H9 (cell line): Measurements from ENCODE around the gene BCL7B. TPM values are rescaled to one million over a fixed set of nuclear protein-coding genes. Genes with fewer than 3 reads are reported as not detected.

Experiments
- DNase-seq: peaks from one replicate; pipeline ENCODE4 v3.0.0-alpha.2; 2017
- H2AFZ ChIP-seq: one replicate; pipeline ENCODE4 v1.6.1; 2013; ENCODE audit warnings: mild to moderate bottlenecking, low read length, control low read depth, moderate library complexity
- H2AK5ac ChIP-seq: 2 replicates; pipeline ENCODE4 v1.6.1; 2013; ENCODE audit warnings: low read length, control low read depth, mixed read lengths; ENCODE audit not compliant: insufficient read length
- H2BK120ac ChIP-seq: one replicate; pipeline ENCODE4 v1.6.1; 2013; ENCODE audit warnings: low read depth, mild to moderate bottlenecking, low read length, control low read depth, inconsistent platforms; ENCODE audit not compliant: poor library complexity, severe bottlenecking
- H2BK12ac ChIP-seq: 2 replicates; pipeline ENCODE4 v1.6.1; 2013; ENCODE audit warnings: low read length, control low read depth, mixed read lengths, low read depth; ENCODE audit not compliant: insufficient read length
- H2BK15ac ChIP-seq: 2 replicates; pipeline ENCODE4 v1.6.1; 2013; ENCODE audit warnings: low read depth, low read length, control low read depth
- H2BK20ac ChIP-seq: one replicate; pipeline ENCODE4 v1.6.1; 2013; ENCODE audit warnings: low read depth, mild to moderate bottlenecking, low read length, control low read depth, inconsistent platforms; ENCODE audit not compliant: poor library complexity, severe bottlenecking
- H2BK5ac ChIP-seq: 2 replicates; pipeline ENCODE4 v1.6.1; 2013; ENCODE audit warnings: low read length, control low read depth, mixed read lengths; ENCODE audit not compliant: insufficient read length
- H3K14ac ChIP-seq: 2 replicates; pipeline ENCODE4 v1.6.1; 2013; ENCODE audit warnings: low read length, control low read depth; ENCODE audit not compliant: insufficient read depth
- H3K18ac ChIP-seq: 2 replicates; pipeline ENCODE4 v1.6.1; 2013; ENCODE audit warnings: low read depth, mild to moderate bottlenecking, mixed read lengths, low read length, control low read depth; ENCODE audit not compliant: insufficient read length
- H3K23ac ChIP-seq: 2 replicates; pipeline ENCODE4 v1.6.1; 2013; ENCODE audit warnings: low read length, control low read depth, mixed read lengths, low read depth; ENCODE audit not compliant: insufficient read length
- H3K23me2 ChIP-seq: 2 replicates; pipeline ENCODE4 v1.6.1; 2013; ENCODE audit warnings: low read depth, mild to moderate bottlenecking, mixed read lengths, low read length, control low read depth; ENCODE audit not compliant: insufficient read length, poor library complexity, severe bottlenecking
- H3K27ac ChIP-seq: 2 replicates; pipeline ENCODE4 v1.5.1; 2013; ENCODE audit warnings: low read length, control low read depth, mixed read lengths, low read depth; ENCODE audit not compliant: insufficient read length
- H3K27me3 ChIP-seq: 2 replicates; pipeline ENCODE4 v1.6.1; 2013; ENCODE audit warnings: low read length, control low read depth, inconsistent platforms; ENCODE audit not compliant: insufficient read depth
- H3K4ac ChIP-seq: 2 replicates; pipeline ENCODE4 v1.6.1; 2013; ENCODE audit warnings: low read depth, mild to moderate bottlenecking, control low read depth, inconsistent platforms, low read length, moderate library complexity
- H3K4me1 ChIP-seq: 2 replicates; pipeline ENCODE4 v1.6.1; 2013; ENCODE audit warnings: low read length, control low read depth, inconsistent platforms; ENCODE audit not compliant: insufficient read depth
- H3K4me2 ChIP-seq: 2 replicates; pipeline ENCODE4 v1.6.1; 2013; ENCODE audit warnings: low read length, control low read depth, mixed read lengths; ENCODE audit not compliant: insufficient read length, insufficient read depth
- H3K56ac ChIP-seq: 2 replicates; pipeline ENCODE4 v1.6.1; 2013; ENCODE audit warnings: low read depth, mild to moderate bottlenecking, mixed read lengths, low read length, control low read depth; ENCODE audit not compliant: insufficient read length
- H3K79me1 ChIP-seq: 2 replicates; pipeline ENCODE4 v1.6.1; 2013; ENCODE audit warnings: low read depth, mild to moderate bottlenecking, moderate library complexity, low read length, control low read depth, inconsistent platforms; ENCODE audit not compliant: insufficient read depth, poor library complexity, severe bottlenecking
- H3K79me2 ChIP-seq: 2 replicates; pipeline ENCODE4 v1.6.1; 2013; ENCODE audit warnings: low read length, control low read depth, inconsistent platforms; ENCODE audit not compliant: insufficient read depth
- H3K9ac ChIP-seq: 2 replicates; pipeline ENCODE4 v1.6.1; 2013; ENCODE audit warnings: low read length, control low read depth, mixed read lengths; ENCODE audit not compliant: insufficient read length; ENCODE audit errors: extremely low read depth
- H3K9me3 ChIP-seq: one replicate; pipeline ENCODE4 v1.6.1; 2013; ENCODE audit warnings: low read depth, low read length, inconsistent platforms; ENCODE audit not compliant: control insufficient read depth
- H3T11ph ChIP-seq: one replicate; pipeline ENCODE4 v1.6.1; 2013; ENCODE audit warnings: mild to moderate bottlenecking, low read length, control low read depth, inconsistent platforms
- H4K20me1 ChIP-seq: one replicate; pipeline ENCODE4 v1.6.1; 2013; ENCODE audit not compliant: control insufficient read depth, insufficient read length, insufficient read depth
- H4K5ac ChIP-seq: 2 replicates; pipeline ENCODE4 v1.6.1; 2013; ENCODE audit warnings: low read depth, mild to moderate bottlenecking, mixed read lengths, low read length, control low read depth; ENCODE audit not compliant: insufficient read length
- H4K8ac ChIP-seq: replicated peaks from 2 replicates; pipeline ENCODE4 v1.6.1; 2013; ENCODE audit warnings: low read length, control low read depth, mixed read lengths, low read depth; ENCODE audit not compliant: insufficient read length
- H4K91ac ChIP-seq: 2 replicates; pipeline ENCODE4 v1.6.1; 2013; ENCODE audit warnings: low read depth, mild to moderate bottlenecking, moderate library complexity, mixed read lengths, low read length, control low read depth; ENCODE audit not compliant: insufficient read length
- H3K27ac Mint-ChIP-seq, 3 experiments: 2 replicates in 2 of 3; 3 replicates in 1 of 3; pipeline ENCODE4 v1.8.0; 2020 to 2021; ENCODE audit warnings: mixed read lengths in 3 of 3, mild to moderate bottlenecking in 1 of 3, moderate library complexity in 1 of 3
- H3K27me3 Mint-ChIP-seq: 2 replicates; pipeline ENCODE4 v1.8.0; 2021; ENCODE audit warnings: low read depth, mild to moderate bottlenecking, moderate library complexity, mixed read lengths
- H3K36me3 Mint-ChIP-seq, 3 experiments: 2 replicates in 2 of 3; 3 replicates in 1 of 3; pipeline ENCODE4 v1.8.0; 2020 to 2021; ENCODE audit warnings: low read depth in 3 of 3, mixed read lengths in 3 of 3; ENCODE audit not compliant: insufficient read depth in 1 of 3
- H3K4me1 Mint-ChIP-seq, 2 experiments: 2 replicates each; pipeline ENCODE4 v1.8.0; 2020; ENCODE audit warnings: mixed read lengths in 2 of 2
- H3K4me3 Mint-ChIP-seq, 2 experiments: 2 replicates in 1 of 2; 3 replicates in 1 of 2; pipeline ENCODE4 v1.8.0; 2020 to 2021; ENCODE audit warnings: mild to moderate bottlenecking in 2 of 2, mixed read lengths in 2 of 2, moderate library complexity in 1 of 2
- H3K9me3 Mint-ChIP-seq, 2 experiments: 2 replicates in 1 of 2; 3 replicates in 1 of 2; pipeline ENCODE4 v1.8.0; 2020; ENCODE audit warnings: mild to moderate bottlenecking in 2 of 2, mixed read lengths in 2 of 2, moderate library complexity in 1 of 2
- whole genome bisulfite sequencing: extraction: QIAGEN DNeasy Blood & Tissue Kit; methylation state at CpG from one replicate; pipeline ENCODE4 v1.1.7; 2013; ENCODE audit warnings: missing lambda C conversion rate, low lambda C conversion rate, mixed read lengths; ENCODE audit not compliant: insufficient read length; ENCODE audit errors: extremely low coverage; 5-methylcytosine and 5-hydroxymethylcytosine counted together
- total RNA-seq: library from RNA; stranded (reverse); gene quantifications from 2 replicates; pipeline ENCODE4 v1.2.1, GENCODE V29; 2021
- TF ChIP-seq, protein P1 (sequence below): fragments of 200-600 bp; sonication (generic); conservative IDR thresholded peaks from 3 replicates; pipeline ENCODE4 v1.8.0; 2021; ENCODE audit warnings: antibody characterized with exemption, mild to moderate bottlenecking

BCL7B gene
- total RNA-seq, 1 experiment from 2014 or later = 48.9 TPM

GRCh38 chr7:73503229-73503628 lies 54.3 kb downstream of the BCL7B start:
- Histone ChIP-seq H3K18ac (no peak overlapping the region), H3K56ac (no peak overlapping the region), H3K79me1 (peaks cover 13% of the 10 kb centered on the region), H3K27ac (no peak overlapping the region), H4K91ac (no peak overlapping the region), H2BK120ac (no peak overlapping the region), H2BK15ac (no peak overlapping the region), H4K5ac (no peak overlapping the region), H3K9me3 (no peaks in the 10 kb centered on the region), H4K20me1 (no peaks in the 10 kb centered on the region), H2AK5ac (no peak overlapping the region), H3K14ac (no peak overlapping the region), H2BK20ac (no peak overlapping the region), H4K8ac (no peak overlapping the region), H2AFZ (no peak overlapping the region), H3K79me2 (peaks cover 4% of the 10 kb centered on the region; the same call in 1 of the 2 replicates), H3K4ac (no peak overlapping the region), H3T11ph (no peak overlapping the region), H3K4me1 (no peaks in the 10 kb centered on the region), H3K9ac (no peak overlapping the region), H3K23ac (no peak overlapping the region), H2BK5ac (no peak overlapping the region), H3K23me2 (no peaks in the 10 kb centered on the region), H3K4me2 (no peak overlapping the region), H3K27me3 (no peaks in the 10 kb centered on the region), H2BK12ac (no peak overlapping the region)
- Mint-ChIP-seq H3K9me3 (no peaks in the 10 kb centered on the region), H3K27me3 (no peaks in the 10 kb centered on the region), H3K36me3 (peaks cover 50 to 89% (median 73%) of the 10 kb centered on the region in 3 experiments), H3K27ac (no peak overlapping the region), H3K4me1 (no peaks in the 10 kb centered on the region), H3K4me3 (no peak overlapping the region)
- TF ChIP-seq, protein P1, sequence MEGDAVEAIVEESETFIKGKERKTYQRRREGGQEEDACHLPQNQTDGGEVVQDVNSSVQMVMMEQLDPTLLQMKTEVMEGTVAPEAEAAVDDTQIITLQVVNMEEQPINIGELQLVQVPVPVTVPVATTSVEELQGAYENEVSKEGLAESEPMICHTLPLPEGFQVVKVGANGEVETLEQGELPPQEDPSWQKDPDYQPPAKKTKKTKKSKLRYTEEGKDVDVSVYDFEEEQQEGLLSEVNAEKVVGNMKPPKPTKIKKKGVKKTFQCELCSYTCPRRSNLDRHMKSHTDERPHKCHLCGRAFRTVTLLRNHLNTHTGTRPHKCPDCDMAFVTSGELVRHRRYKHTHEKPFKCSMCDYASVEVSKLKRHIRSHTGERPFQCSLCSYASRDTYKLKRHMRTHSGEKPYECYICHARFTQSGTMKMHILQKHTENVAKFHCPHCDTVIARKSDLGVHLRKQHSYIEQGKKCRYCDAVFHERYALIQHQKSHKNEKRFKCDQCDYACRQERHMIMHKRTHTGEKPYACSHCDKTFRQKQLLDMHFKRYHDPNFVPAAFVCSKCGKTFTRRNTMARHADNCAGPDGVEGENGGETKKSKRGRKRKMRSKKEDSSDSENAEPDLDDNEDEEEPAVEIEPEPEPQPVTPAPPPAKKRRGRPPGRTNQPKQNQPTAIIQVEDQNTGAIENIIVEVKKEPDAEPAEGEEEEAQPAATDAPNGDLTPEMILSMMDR = no peak
- no CpG with 5 or more reads among the region's 5 CpGs for WGBS
- DNase-seq = no peak
